HepG2 (cell line): Measurements from ENCODE around the gene METRN. TPM values are rescaled to one million over a fixed set of nuclear protein-coding genes. Genes with fewer than 3 reads are reported as not detected.

Experiments
- ATF2 ChIP-seq: sonication (generic); formaldehyde crosslinking; IDR thresholded peaks from 2 replicates; pipeline ENCODE4 v1.4.0; 2020; ENCODE audit warnings: missing genetic modification reagents
- GATAD2A ChIP-seq: IDR thresholded peaks from 2 replicates; pipeline ENCODE4 v1.6.1; 2016
- HBP1 ChIP-seq: IDR thresholded peaks from 2 replicates; pipeline ENCODE4 v1.6.1; 2016; ENCODE audit warnings: low read depth, control low read depth
- HOXA9 ChIP-seq: sonication (generic); formaldehyde crosslinking; IDR thresholded peaks from 2 replicates; pipeline ENCODE4 v1.8.1; 2022; ENCODE audit warnings: missing genetic modification reagents, mild to moderate bottlenecking, moderate library complexity, borderline replicate concordance
- IRX3 ChIP-seq: sonication (generic); formaldehyde crosslinking; IDR thresholded peaks from 2 replicates; pipeline ENCODE4 v1.8.1; 2023; ENCODE audit warnings: mild to moderate bottlenecking, low read depth, missing genetic modification reagents, borderline replicate concordance
- KAT8 ChIP-seq: IDR thresholded peaks from 2 replicates; pipeline ENCODE4 v1.6.1; 2016; ENCODE audit warnings: missing genetic modification reagents, missing compliant biosample characterization
- KDM6A ChIP-seq: IDR thresholded peaks from 2 replicates; pipeline ENCODE4 v1.6.1; 2016; ENCODE audit warnings: low read depth
- PHB2 ChIP-seq: fragments of 450-650 bp; IDR thresholded peaks from 2 replicates; pipeline ENCODE4 v1.6.1; 2018; ENCODE audit not compliant: partially characterized antibody
- RXRA ChIP-seq: sonication (generic); formaldehyde crosslinking; IDR thresholded peaks from 2 replicates; pipeline ENCODE4 v1.5.1; 2020; ENCODE audit warnings: missing genetic modification reagents
- SNAPC5 ChIP-seq: sonication (generic); formaldehyde crosslinking; IDR thresholded peaks from 2 replicates; pipeline ENCODE4 v1.8.1; 2023; ENCODE audit warnings: mild to moderate bottlenecking, missing genetic modification reagents, borderline replicate concordance
- TERF1 ChIP-seq: sonication (generic); formaldehyde crosslinking; IDR thresholded peaks from 2 replicates; pipeline ENCODE4 v1.8.0; 2022; ENCODE audit warnings: mild to moderate bottlenecking, missing genetic modification reagents, moderate library complexity
- ZBED4 ChIP-seq: sonication (generic); formaldehyde crosslinking; IDR thresholded peaks from 2 replicates; pipeline ENCODE4 v1.4.0; 2020; ENCODE audit warnings: missing genetic modification reagents, borderline replicate concordance
- ZFP41 ChIP-seq: sonication (generic); formaldehyde crosslinking; IDR thresholded peaks from 2 replicates; pipeline ENCODE4 v1.4.0; 2020; ENCODE audit warnings: mild to moderate bottlenecking, missing genetic modification reagents, borderline replicate concordance
- ZNF350 ChIP-seq: sonication (generic); formaldehyde crosslinking; IDR thresholded peaks from 2 replicates; pipeline ENCODE4 v1.4.0; 2020; ENCODE audit warnings: mild to moderate bottlenecking, low read depth, missing genetic modification reagents, borderline replicate concordance
- ZNF703 ChIP-seq: sonication (generic); formaldehyde crosslinking; IDR thresholded peaks from 2 replicates; pipeline ENCODE4 v1.5.1; 2020; ENCODE audit warnings: missing genetic modification reagents, mild to moderate bottlenecking, moderate library complexity, borderline replicate concordance
- ZNF878 ChIP-seq: sonication (generic); formaldehyde crosslinking; IDR thresholded peaks from 2 replicates; pipeline ENCODE4 v1.8.1; 2023; ENCODE audit warnings: mild to moderate bottlenecking, missing genetic modification reagents, moderate library complexity
- polyA plus RNA-seq, 8 experiments: library from polyadenylated mRNA; depleted of rRNA in 3 of 8; stranded (reverse) in 7 of 8; unstranded in 1 of 8; fragments of >200 nt; fragmentation: Illumina TruSeq in 4 of 8; extraction: Trizol in 4 of 8; gene quantifications; 2 replicates each; pipeline versions ENCODE4 v1.2.1 to v1.2.3, GENCODE V29; 2011 to 2016; ENCODE audit warnings: low read depth in 4 of 8, missing spikeins in 1 of 8, mixed read lengths in 1 of 8; ENCODE audit not compliant: insufficient read depth in 1 of 8
- total RNA-seq, 5 experiments: library from RNA; depleted of rRNA; stranded (reverse); fragments of >200 nt; fragmentation: Illumina TruSeq; extraction: Trizol; gene quantifications; 2 replicates each; pipeline ENCODE4 v1.2.3, GENCODE V29; 2016; ENCODE audit warnings: low read depth in 1 of 5
- TF ChIP-seq, protein P1 (sequence below): sonication (generic); formaldehyde crosslinking; IDR thresholded peaks from 2 replicates; pipeline ENCODE4 v1.8.1; 2022; ENCODE audit warnings: mild to moderate bottlenecking, missing genetic modification reagents
- TF ChIP-seq, protein P2 (sequence below): sonication (generic); formaldehyde crosslinking; IDR thresholded peaks from 2 replicates; pipeline ENCODE4 v1.4.0; 2020; ENCODE audit warnings: missing genetic modification reagents

The METRN gene
- total and polyA plus RNA-seq, 2 of the 13 experiments (the other 11 are each of a cell fraction or from before 2014, with no cell fraction given) = 25.5 to 46.1 TPM

DNA sequence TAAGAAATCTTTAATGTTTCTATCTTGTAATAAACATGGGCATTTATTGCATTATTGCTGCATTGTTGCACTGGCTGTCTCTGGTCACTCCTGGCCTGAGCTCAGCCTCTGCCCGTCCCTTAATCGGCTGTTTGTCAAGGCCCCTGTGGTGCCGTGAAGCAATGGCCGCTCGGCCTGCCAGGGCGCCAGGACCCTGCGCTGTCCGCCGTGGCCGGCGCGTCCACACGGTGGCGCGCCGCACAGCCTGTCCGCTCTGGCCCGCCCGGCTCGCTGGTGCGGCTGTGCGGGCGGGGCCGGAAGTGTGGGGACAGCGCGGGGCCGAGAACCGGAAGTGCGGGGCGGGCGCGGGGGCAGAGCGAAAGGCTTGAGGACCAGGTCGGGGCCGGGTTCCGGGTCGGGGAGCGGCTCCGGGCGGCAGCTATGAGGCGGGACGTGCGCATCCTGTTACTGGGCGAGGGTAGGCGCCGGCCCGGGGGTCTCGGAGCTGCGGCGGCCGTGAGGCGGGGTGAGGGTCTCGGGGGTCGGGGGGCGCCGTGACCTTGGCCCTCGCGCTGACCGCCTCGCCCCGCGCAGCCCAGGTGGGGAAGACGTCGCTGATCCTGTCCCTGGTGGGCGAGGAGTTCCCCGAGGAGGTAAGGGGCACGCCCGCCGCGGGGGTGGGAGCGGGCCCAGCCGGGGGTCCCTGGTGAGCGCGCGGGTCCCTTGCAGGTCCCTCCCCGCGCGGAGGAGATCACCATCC is 47.0 kb upstream of the METRN start, which contains the start of gene RHOT2 (continued):
- peak; percentile 89; the same call in 1 of the 2 replicates for TF ChIP-seq ZBED4
- TF ChIP-seq PHB2 = no peak
- no peak for TF ChIP-seq TERF1
- no peak; the same call in 1 of the 2 replicates for TF ChIP-seq ZNF878
- TF ChIP-seq HOXA9 (CRISPR knock-in tag) = no peak; the same call in 1 of the 2 replicates
- TF ChIP-seq RXRA (CRISPR knock-in tag) = no peak
- TF ChIP-seq, protein P1, sequence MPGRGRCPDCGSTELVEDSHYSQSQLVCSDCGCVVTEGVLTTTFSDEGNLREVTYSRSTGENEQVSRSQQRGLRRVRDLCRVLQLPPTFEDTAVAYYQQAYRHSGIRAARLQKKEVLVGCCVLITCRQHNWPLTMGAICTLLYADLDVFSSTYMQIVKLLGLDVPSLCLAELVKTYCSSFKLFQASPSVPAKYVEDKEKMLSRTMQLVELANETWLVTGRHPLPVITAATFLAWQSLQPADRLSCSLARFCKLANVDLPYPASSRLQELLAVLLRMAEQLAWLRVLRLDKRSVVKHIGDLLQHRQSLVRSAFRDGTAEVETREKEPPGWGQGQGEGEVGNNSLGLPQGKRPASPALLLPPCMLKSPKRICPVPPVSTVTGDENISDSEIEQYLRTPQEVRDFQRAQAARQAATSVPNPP (CRISPR knock-in tag) = peak; percentile 83; the same call in 1 of the 2 replicates
- TF ChIP-seq HBP1 (CRISPR knock-in tag) = peak; percentile 91
- peak; percentile 90; the same call in 1 of the 2 replicates for TF ChIP-seq KAT8 (CRISPR knock-in tag)
- no peak for TF ChIP-seq ZFP41 (CRISPR knock-in tag)
- TF ChIP-seq, protein P2, sequence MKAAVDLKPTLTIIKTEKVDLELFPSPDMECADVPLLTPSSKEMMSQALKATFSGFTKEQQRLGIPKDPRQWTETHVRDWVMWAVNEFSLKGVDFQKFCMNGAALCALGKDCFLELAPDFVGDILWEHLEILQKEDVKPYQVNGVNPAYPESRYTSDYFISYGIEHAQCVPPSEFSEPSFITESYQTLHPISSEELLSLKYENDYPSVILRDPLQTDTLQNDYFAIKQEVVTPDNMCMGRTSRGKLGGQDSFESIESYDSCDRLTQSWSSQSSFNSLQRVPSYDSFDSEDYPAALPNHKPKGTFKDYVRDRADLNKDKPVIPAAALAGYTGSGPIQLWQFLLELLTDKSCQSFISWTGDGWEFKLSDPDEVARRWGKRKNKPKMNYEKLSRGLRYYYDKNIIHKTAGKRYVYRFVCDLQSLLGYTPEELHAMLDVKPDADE (CRISPR knock-in tag) = 0 out of 2 replicates have a peak, but pooled peaks have one; percentile 61
- no peak for TF ChIP-seq IRX3 (CRISPR knock-in tag)
- no peak for TF ChIP-seq KDM6A (CRISPR knock-in tag)
- no peak for TF ChIP-seq ZNF703 (CRISPR knock-in tag)
- no peak for TF ChIP-seq SNAPC5 (CRISPR knock-in tag)
- peak; percentile 60; the same call in 1 of the 2 replicates for TF ChIP-seq ZNF350 (CRISPR knock-in tag)
- peak; percentile 74 for TF ChIP-seq ATF2 (CRISPR knock-in tag)
- peak; percentile 34; the same call in 1 of the 2 replicates for TF ChIP-seq GATAD2A (CRISPR knock-in tag)
